Hematopoietic multipotent progenitor cell treated with erythropoietin and hydrocortisone succinate and interleukin-3 and kit ligand, for 15 days (in vitro differentiated cells): ENCODE measurements around the gene TMEM255B.

Source experiments
- DNase-seq: peaks from one replicate; pipeline ENCODE4 v3.0.0-alpha.2; 2015; ENCODE audit warnings: low spot score

The TMEM255B gene

GRCh38 chr13:113804017-113804702, 45.1 kb downstream of the TMEM255B start:
- DNase-seq = no peak

GRCh38 chr13:113804703-113805430, 45.8 kb downstream of the TMEM255B start:
- DNase-seq = no peak

GRCh38 chr13:113805431-113806103, 46.5 kb downstream of the TMEM255B start:
- no peak for DNase-seq

- no peak for DNase-seq
Observed at GRCh38 chr13:113806104-113806471, 47.1 kb downstream of the TMEM255B start.

GRCh38 chr13:113806526-113806925, 47.5 kb downstream of the TMEM255B start:
- DNase-seq = no peak

- DNase-seq = no peak
Observed at GRCh38 chr13:113808058-113808834, 49.2 kb downstream of the TMEM255B start.

GRCh38 chr13:113809934-113810333, 50.9 kb downstream of the TMEM255B start:
- DNase-seq = no peak

GRCh38 chr13:113810640-113811039, 51.6 kb downstream of the TMEM255B start:
- DNase-seq = no peak

- no peak for DNase-seq
Observed at GRCh38 chr13:113811081-113811928, 52.3 kb downstream of the TMEM255B start.

GRCh38 chr13:113812178-113813040, 53.4 kb downstream of the TMEM255B start:
- DNase-seq = no peak

GRCh38 chr13:113813070-113813748, 54.2 kb downstream of the TMEM255B start:
- no peak for DNase-seq

- no peak for DNase-seq
Observed at GRCh38 chr13:113813749-113814434, 54.9 kb downstream of the TMEM255B start.

GRCh38 chr13:113814435-113814821, 55.4 kb downstream of the TMEM255B start:
- DNase-seq = no peak

- peak; percentile 3 for DNase-seq
Observed at GRCh38 chr13:113815151-113816058, 56.4 kb downstream of the TMEM255B start.

GRCh38 chr13:113816254-113816929, 57.4 kb downstream of the TMEM255B start:
- DNase-seq = no peak

- peak; percentile 66 for DNase-seq
Observed at GRCh38 chr13:113816946-113817859, 58.2 kb downstream of the TMEM255B start.
